ENCODE results near the gene UGGT1.

UGGT1 gene

DNA sequence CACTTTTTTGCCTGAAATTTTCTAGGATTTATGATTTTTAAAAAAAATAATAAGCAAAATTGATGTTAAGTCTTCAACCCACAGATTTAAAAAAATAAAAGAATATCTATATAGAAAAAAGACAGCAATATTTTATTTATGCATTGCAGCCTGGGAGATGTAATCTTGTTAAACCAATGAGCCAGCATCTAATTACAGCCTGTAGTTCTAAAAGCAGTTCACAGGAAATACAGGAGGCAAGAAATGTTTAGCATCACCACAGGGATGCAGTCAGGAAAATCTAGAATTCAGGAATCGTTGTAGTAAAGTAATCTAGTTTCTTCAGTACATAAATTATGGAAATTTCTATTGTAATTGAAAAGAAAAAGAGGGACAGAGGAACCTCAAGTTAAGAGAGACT lies 17.2 kb downstream of the UGGT1 start:
- no peak for DNase-seq

DNA sequence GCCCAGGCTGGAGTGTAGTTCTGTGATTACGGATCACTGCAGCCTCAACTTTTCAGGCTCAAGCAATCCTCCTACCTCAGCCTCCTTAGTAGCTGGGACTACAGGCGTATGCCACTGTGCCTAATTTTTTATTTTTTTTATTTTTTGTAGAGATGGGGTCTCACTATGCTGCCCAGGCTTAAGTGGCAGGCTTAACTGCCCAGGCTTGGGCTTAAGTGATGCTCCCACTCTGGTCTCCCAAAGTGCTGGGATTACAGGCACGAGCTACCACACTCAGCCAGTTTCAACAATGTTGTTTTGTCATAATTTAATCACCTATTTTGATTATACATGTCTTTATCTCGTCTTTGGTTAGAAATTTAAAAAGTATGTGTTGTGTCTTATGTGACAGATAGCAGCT lies 18.2 kb downstream of the UGGT1 start:
- no peak for DNase-seq

GRCh38 chr2:128115921-128116623 lies 25.1 kb downstream of the UGGT1 start:
- no peak for DNase-seq

DNA sequence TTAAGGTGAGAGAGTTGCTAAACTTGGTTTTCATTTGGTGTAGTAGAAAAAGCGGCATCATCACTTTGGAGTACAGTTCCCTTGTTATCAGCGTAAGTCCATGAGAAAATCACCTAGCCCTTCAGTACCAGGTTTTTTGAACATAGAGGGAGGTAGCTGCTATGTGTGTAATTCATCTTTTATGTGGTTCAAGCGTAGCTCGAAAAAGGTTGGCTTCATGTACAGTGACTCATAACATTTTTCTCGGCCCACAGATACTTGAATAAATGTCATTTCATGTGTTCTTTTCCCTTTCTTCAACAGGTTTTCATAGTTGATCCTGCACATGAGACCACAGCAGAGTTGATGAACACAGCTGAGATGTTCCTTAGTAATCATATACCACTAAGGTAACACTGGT lies 43.6 kb downstream of the UGGT1 start:
- no peak for DNase-seq

DNA sequence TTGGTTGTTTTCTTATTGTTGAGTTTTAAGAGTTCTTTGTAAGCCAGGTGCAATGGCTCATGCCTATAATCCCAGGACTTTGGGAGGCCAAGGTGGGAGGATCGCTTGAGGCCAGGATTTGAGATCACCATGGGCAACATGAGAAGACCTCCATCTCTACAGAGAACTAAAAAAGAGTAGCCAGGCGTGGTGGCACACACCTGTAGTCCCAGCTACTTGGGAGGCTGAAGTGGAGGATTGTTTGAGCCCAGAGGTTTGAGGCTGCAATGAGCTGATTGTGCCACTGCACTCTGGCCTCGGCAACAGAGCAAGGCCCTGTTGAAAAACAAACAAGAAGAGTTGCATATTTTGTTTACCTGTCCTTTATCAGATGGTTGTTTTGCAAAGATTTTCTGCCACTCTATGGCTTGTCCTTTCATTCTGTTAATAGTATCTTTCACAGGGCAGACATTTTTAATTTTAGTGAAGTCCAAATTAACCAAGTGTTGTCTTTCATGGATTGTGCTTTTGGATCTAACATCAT lies 46.2 kb downstream of the UGGT1 start:
- no peak for DNase-seq

DNA sequence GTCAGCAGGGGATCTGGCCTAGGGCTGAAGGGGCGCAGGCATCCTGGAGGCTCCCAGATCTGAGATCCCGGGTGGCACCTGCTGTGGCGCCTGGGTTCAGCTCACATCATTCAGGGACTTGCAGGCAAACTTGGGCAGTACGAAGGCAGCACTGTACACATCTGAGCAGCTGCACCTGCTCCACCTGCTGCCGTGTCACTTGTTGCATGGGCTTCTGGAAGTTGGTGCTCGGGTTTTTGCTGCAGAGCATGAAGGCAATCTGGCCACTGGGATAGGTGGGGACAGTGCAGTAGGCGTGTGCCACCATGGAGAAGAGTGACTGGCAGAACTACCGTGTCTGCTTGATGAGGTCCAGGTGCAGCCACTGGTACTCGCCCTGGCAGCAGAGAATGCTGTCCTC lies 48.6 kb downstream of the UGGT1 start:
- no peak for DNase-seq

DNA sequence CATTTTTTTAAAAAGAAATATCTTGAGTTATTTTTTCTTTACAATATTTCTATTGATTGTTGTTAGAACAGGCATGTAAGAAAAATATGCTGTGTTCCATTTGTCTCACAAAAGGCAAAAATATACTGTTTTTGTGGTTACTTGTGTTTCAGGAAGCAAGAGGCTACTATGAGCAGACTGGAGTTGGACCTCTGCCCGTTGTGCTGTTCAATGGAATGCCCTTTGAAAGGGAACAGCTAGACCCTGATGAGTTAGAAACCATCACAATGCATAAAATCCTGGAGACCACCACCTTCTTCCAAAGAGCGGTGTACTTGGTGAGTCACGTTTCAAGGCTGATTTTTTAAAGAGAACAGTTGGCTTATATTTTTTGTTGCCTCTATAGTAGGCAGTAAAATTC lies 54.7 kb downstream of the UGGT1 start:
- no peak for DNase-seq

GRCh38 chr2:128153786-128154185 lies 62.8 kb downstream of the UGGT1 start:
- DNase-seq, result no peak

DNA sequence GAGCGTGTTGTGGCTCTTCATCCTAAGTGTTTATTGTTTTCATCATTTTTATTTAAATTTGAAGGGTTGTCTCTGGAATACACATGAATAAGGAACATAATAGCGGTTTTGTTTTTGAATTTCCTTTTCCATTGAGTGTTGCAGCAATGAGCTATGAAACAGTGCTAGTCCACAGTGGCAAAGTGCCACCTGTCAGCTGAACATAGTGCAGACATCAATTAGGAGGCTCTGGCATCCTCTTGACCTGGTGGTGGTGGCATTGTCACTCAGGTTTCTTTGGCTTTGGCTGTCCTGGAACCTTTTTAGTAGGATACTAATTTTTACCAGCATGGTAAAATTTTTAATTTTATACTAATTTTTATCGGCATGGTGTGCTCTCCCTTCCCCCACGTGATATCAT lies 63.2 kb downstream of the UGGT1 start:
- DNase-seq, result no peak

DNA sequence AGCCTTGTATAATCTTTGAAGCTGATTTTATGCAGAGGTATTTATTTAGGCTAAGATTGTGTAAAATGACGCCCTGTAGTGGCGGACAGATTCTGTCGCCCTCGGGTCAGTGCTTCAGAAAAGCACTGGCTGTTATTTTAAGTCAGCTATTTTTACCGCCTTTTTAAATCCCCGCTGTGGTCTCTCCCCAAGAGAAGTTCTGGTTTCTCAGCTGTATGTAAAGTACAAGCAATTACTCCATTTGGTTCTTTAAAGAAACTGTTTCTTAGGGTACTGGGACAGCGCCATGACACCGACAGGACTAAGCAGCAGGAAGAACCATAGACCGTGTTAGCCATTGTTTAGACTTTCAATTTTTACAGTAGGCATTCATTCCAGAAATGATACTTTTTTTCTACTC lies 65.0 kb downstream of the UGGT1 start:
- DNase-seq, result no peak

- no peak for DNase-seq
These were observed 65.8 kb downstream of the UGGT1 start for GRCh38 chr2:128156812-128157211.

GRCh38 chr2:128157644-128158043 lies 66.6 kb downstream of the UGGT1 start:
- DNase-seq, result no peak

DNA sequence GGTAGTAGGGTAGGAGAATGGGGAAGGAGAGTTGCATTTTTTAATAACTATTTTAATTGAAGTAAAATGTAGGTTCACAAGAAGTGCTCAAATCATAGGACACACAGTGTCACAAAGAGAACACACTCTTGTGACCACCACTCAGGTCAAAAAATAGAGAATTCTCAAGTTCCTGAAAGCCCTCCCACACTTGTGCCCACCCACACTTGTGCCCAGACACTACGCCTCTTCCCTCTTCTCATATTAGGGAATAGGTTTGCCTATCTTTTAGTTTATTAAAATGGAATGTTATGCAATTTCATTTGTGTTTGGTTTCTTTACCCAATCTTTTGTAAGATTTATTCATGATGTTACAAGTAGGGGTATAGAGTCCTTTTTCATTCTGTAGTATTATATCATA lies 67.2 kb downstream of the UGGT1 start:
- DNase-seq, result no peak

DNA sequence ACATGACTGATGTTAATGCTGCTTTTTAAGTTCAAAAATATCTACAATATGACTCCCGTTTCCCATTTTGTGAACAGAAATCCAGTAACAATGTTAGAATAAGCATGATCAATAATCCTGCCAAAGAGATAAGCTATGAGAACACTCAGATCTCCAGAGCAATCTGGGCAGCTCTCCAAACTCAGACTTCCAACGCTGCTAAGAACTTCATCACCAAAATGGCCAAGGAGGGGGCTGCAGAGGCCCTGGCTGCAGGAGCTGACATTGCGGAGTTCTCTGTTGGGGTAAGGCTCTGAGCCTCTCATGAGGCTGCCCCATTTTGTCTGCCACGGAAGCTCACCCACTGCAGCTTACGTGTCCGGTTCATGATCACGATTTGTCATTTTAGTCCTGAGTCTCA lies 68.4 kb downstream of the UGGT1 start:
- no peak for DNase-seq

DNA sequence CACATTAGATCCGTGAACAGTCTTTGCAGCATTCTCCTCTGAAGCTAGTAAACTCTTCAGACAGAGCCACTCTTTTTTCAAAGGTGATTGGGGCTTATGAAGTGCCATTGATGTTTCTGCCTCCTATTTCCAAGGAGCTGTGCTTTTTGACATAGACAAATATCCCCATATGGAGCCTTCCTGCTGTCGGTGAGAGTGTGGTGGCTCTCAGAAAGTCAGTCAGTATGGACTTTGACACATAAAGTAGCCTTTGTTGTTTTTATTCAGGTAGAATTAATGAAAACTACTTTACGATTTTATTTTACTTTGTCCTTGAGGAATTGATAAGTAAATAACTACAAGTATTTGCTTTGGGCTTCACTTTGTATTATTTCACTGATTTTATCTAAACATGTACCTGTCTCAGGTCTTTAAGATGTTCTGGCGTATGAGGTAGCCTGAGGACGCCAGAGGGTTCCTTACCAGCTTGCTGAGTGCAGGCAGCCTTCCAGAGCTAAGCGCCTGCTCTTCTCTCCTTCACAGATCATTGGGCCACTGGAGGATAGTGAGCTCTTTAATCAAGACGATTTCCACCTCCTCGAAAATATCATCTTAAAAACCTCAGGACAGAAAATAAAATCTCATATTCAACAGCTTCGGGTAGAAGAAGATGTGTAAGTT lies 69.7 kb downstream of the UGGT1 start:
- no peak for DNase-seq

GRCh38 chr2:128162266-128162665 lies 71.3 kb downstream of the UGGT1 start:
- DNase-seq, result no peak

DNA sequence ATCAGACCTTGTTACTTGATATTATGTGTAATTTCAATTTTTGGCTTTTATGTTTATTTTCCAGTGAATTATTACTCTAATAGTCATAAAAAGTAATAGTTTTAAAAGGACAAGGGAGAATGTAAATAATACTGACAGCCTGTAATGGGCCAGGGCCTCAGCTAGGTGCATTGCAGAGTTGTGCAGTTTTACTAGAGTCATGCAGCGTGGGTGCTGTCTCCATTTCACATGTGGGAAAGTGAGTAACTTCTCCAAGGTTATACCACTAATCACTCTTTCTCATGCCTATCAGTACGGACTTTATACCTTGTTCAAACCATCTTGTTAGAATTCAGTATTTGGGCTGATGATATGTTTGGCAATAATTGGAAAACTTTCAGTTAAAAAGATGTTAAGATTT lies 73.3 kb downstream of the UGGT1 start:
- DNase-seq, result no peak

GRCh38 chr2:128166746-128167353 lies 75.8 kb downstream of the UGGT1 start:
- no peak for DNase-seq

- DNase-seq, result no peak
These were observed 78.1 kb downstream of the UGGT1 start for GRCh38 chr2:128169094-128169493.

- DNase-seq, result no peak
These were observed 78.5 kb downstream of the UGGT1 start for GRCh38 chr2:128169497-128169896.

- DNase-seq, result no peak
These were observed 79.1 kb downstream of the UGGT1 start for GRCh38 chr2:128169933-128170709.

GRCh38 chr2:128170776-128171175 lies 79.8 kb downstream of the UGGT1 start:
- DNase-seq, result no peak

GRCh38 chr2:128172191-128172590 lies 81.2 kb downstream of the UGGT1 start:
- no peak for DNase-seq
